ENCODE measurements around the gene FKBP3. TPM values are rescaled to one million over a fixed set of nuclear protein-coding genes. Genes with fewer than 3 reads are reported as not detected.

Gene FKBP3
- total and polyA plus RNA-seq, 2 experiments from 2014 or later = 114 to 699 TPM

DNA sequence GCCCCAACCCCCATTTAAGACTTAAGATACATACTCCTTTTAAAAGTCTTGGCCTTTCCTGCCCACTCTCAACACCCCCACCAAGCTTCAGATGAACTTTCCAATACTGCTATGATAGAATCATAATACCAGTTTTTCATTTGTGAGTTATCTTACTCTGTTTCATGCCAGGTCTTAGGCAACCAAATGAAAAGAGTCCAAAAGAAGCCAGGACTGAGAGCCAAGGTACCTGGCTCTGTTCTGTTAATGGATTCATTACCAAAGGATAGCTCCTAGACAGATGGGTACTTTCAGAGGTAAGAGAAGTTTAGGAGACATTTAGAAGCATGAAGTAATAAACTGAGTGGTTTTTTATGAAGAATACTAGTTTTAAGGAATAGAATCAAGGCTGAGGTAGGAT, 35.6 kb upstream of the FKBP3 start (continued):
- TF ChIP-seq, protein P1, sequence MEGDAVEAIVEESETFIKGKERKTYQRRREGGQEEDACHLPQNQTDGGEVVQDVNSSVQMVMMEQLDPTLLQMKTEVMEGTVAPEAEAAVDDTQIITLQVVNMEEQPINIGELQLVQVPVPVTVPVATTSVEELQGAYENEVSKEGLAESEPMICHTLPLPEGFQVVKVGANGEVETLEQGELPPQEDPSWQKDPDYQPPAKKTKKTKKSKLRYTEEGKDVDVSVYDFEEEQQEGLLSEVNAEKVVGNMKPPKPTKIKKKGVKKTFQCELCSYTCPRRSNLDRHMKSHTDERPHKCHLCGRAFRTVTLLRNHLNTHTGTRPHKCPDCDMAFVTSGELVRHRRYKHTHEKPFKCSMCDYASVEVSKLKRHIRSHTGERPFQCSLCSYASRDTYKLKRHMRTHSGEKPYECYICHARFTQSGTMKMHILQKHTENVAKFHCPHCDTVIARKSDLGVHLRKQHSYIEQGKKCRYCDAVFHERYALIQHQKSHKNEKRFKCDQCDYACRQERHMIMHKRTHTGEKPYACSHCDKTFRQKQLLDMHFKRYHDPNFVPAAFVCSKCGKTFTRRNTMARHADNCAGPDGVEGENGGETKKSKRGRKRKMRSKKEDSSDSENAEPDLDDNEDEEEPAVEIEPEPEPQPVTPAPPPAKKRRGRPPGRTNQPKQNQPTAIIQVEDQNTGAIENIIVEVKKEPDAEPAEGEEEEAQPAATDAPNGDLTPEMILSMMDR (conservative IDR thresholded peaks at IDR 0.05; ENCODE audit: low read depth in 2 of 2) = no peak
- no peak for TF ChIP-seq NANOG (IDR thresholded peaks at IDR 0.05; ENCODE audit: borderline replicate concordance)
- TF ChIP-seq POLR2AphosphoS5 (IDR thresholded peaks at IDR 0.05; ENCODE audit: low read depth) = no peak
- TF ChIP-seq CREB1 (CRISPR knock-in tag; IDR thresholded peaks at IDR 0.05; ENCODE audit: low read depth) = no peak
- TF ChIP-seq ETS1 (IDR thresholded peaks at IDR 0.05) = no peak
- no peak for TF ChIP-seq STAT1 (IDR thresholded peaks at IDR 0.05; ENCODE audit: unreplicated experiment)
- TF ChIP-seq JUNB (IDR thresholded peaks at IDR 0.05; ENCODE audit: unreplicated experiment) = no peak
- TF ChIP-seq EZH2phosphoT487 (IDR thresholded peaks at IDR 0.05; ENCODE audit: unreplicated experiment) = no peak
- TF ChIP-seq EZH2 (IDR thresholded peaks at IDR 0.05; ENCODE audit: low read depth, unreplicated experiment) = no peak
- no peak for TF ChIP-seq ZNF331 (CRISPR knock-in tag; IDR thresholded peaks at IDR 0.05; ENCODE audit: low read depth)

DNA sequence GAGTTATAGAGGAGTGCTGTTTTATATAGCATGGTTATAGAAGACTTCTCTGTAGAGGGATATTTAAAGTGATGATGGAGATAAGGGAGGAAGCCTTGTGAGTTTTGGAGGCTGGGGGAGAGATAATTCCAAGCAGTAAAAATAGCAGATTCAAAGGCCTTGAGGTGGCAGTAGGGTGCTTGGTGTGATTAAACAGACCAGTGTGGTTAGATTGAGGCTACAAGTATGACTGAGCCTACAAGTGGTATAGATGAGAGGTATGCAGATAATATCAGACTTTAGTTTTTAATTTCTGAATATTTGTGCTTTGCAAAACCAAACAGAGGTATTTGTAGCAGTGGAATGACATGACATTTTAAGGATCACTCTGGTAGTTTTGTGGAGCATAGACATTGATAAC, 21.8 kb upstream of the FKBP3 start:
- no peaks in the 10 kb centered on the region for H3K36me3 ChIP-seq (ENCODE audit: insufficient read depth)
- peaks cover 3% of the 10 kb centered on the region; the same call in 1 of the 3 replicates for H3K36me3 Mint-ChIP-seq (ENCODE audit: low read depth)
- no peaks in the 10 kb centered on the region for H3K4me1 ChIP-seq (ENCODE audit: insufficient read depth)
- no peak overlapping the region for H2AFZ ChIP-seq
- no peak overlapping the region for H3K4me2 ChIP-seq
- no peaks in the 10 kb centered on the region for H3K27me3 Mint-ChIP-seq (ENCODE audit: insufficient read depth, low read depth, poor library complexity)
- H3K4me3 Mint-ChIP-seq = no peak overlapping the region
- H3K4me1 Mint-ChIP-seq = no peaks in the 10 kb centered on the region
- no peak overlapping the region for H3K27ac Mint-ChIP-seq
- H3K79me2 ChIP-seq (replicated peaks; ENCODE audit: insufficient read depth) = no peaks in the 10 kb centered on the region
- no peak overlapping the region for H3K27ac ChIP-seq (ENCODE audit: low read depth)
- H3K9me3 Mint-ChIP-seq = no peaks in the 10 kb centered on the region
- H3F3A ChIP-seq (replicated peaks; ENCODE audit: low read depth) = no peaks in the 10 kb centered on the region
- no peaks in the 10 kb centered on the region; the same call in 1 of the 2 replicates for H3K9me2 ChIP-seq (ENCODE audit: insufficient read depth)
- no peak for DNase-seq (ENCODE audit: low spot score)
- no peak for ATAC-seq
- H3K4me3 ChIP-seq = no peak overlapping the region
- no peaks in the 10 kb centered on the region for H3K27me3 ChIP-seq (ENCODE audit: insufficient read depth)
- H4K20me1 ChIP-seq (replicated peaks; ENCODE audit: insufficient read depth) = no peaks in the 10 kb centered on the region; the same call in 1 of the 2 replicates
- TF ChIP-seq POLR2AphosphoS5 (IDR thresholded peaks at IDR 0.05; ENCODE audit: low read depth) (no peak), JUNB (IDR thresholded peaks at IDR 0.05; ENCODE audit: unreplicated experiment) (no peak), EZH2 (IDR thresholded peaks at IDR 0.05; ENCODE audit: low read depth, unreplicated experiment) (no peak), STAT1 (IDR thresholded peaks at IDR 0.05; ENCODE audit: unreplicated experiment) (no peak)
- TF ChIP-seq, protein P2, sequence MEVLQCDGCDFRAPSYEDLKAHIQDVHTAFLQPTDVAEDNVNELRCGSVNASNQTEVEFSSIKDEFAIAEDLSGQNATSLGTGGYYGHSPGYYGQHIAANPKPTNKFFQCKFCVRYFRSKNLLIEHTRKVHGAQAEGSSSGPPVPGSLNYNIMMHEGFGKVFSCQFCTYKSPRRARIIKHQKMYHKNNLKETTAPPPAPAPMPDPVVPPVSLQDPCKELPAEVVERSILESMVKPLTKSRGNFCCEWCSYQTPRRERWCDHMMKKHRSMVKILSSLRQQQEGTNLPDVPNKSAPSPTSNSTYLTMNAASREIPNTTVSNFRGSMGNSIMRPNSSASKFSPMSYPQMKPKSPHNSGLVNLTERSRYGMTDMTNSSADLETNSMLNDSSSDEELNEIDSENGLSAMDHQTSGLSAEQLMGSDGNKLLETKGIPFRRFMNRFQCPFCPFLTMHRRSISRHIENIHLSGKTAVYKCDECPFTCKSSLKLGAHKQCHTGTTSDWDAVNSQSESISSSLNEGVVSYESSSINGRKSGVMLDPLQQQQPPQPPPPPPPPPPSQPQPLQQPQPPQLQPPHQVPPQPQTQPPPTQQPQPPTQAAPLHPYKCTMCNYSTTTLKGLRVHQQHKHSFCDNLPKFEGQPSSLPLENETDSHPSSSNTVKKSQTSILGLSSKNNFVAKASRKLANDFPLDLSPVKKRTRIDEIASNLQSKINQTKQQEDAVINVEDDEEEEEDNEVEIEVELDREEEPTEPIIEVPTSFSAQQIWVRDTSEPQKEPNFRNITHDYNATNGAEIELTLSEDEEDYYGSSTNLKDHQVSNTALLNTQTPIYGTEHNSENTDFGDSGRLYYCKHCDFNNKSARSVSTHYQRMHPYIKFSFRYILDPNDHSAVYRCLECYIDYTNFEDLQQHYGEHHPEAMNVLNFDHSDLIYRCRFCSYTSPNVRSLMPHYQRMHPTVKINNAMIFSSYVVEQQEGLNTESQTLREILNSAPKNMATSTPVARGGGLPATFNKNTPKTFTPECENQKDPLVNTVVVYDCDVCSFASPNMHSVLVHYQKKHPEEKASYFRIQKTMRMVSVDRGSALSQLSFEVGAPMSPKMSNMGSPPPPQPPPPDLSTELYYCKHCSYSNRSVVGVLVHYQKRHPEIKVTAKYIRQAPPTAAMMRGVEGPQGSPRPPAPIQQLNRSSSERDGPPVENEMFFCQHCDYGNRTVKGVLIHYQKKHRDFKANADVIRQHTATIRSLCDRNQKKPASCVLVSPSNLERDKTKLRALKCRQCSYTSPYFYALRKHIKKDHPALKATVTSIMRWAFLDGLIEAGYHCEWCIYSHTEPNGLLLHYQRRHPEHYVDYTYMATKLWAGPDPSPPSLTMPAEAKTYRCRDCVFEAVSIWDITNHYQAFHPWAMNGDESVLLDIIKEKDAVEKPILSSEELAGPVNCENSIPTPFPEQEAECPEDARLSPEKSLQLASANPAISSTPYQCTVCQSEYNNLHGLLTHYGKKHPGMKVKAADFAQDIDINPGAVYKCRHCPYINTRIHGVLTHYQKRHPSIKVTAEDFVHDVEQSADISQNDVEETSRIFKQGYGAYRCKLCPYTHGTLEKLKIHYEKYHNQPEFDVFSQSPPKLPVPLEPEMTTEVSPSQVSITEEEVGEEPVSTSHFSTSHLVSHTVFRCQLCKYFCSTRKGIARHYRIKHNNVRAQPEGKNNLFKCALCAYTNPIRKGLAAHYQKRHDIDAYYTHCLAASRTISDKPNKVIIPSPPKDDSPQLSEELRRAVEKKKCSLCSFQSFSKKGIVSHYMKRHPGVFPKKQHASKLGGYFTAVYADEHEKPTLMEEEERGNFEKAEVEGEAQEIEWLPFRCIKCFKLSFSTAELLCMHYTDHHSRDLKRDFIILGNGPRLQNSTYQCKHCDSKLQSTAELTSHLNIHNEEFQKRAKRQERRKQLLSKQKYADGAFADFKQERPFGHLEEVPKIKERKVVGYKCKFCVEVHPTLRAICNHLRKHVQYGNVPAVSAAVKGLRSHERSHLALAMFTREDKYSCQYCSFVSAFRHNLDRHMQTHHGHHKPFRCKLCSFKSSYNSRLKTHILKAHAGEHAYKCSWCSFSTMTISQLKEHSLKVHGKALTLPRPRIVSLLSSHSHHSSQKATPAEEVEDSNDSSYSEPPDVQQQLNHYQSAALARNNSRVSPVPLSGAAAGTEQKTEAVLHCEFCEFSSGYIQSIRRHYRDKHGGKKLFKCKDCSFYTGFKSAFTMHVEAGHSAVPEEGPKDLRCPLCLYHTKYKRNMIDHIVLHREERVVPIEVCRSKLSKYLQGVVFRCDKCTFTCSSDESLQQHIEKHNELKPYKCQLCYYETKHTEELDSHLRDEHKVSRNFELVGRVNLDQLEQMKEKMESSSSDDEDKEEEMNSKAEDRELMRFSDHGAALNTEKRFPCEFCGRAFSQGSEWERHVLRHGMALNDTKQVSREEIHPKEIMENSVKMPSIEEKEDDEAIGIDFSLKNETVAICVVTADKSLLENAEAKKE (CRISPR knock-in tag; IDR thresholded peaks at IDR 0.05) = no peak
- TF ChIP-seq, protein P3, sequence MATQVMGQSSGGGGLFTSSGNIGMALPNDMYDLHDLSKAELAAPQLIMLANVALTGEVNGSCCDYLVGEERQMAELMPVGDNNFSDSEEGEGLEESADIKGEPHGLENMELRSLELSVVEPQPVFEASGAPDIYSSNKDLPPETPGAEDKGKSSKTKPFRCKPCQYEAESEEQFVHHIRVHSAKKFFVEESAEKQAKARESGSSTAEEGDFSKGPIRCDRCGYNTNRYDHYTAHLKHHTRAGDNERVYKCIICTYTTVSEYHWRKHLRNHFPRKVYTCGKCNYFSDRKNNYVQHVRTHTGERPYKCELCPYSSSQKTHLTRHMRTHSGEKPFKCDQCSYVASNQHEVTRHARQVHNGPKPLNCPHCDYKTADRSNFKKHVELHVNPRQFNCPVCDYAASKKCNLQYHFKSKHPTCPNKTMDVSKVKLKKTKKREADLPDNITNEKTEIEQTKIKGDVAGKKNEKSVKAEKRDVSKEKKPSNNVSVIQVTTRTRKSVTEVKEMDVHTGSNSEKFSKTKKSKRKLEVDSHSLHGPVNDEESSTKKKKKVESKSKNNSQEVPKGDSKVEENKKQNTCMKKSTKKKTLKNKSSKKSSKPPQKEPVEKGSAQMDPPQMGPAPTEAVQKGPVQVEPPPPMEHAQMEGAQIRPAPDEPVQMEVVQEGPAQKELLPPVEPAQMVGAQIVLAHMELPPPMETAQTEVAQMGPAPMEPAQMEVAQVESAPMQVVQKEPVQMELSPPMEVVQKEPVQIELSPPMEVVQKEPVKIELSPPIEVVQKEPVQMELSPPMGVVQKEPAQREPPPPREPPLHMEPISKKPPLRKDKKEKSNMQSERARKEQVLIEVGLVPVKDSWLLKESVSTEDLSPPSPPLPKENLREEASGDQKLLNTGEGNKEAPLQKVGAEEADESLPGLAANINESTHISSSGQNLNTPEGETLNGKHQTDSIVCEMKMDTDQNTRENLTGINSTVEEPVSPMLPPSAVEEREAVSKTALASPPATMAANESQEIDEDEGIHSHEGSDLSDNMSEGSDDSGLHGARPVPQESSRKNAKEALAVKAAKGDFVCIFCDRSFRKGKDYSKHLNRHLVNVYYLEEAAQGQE (IDR thresholded peaks at IDR 0.05; ENCODE audit: unreplicated experiment) = no peak
